Smooth muscle cell (in vitro differentiated cells): ENCODE results near the gene KLF15. TPM values are rescaled to one million over a fixed set of nuclear protein-coding genes. Genes with fewer than 3 reads are reported as not detected.

Experiments used
- DNase-seq: peaks from one replicate; lab custom pipeline; 2025; ENCODE audit not compliant: unreplicated experiment; lab: John Stamatoyannopoulos, UW
- H2AFZ ChIP-seq: fragments of 200-600 bp; sonication (generic); 2 replicates; pipeline ENCODE4 v1.6.0; 2016; ENCODE audit warnings: antibody characterized with exemption, low read depth, mild to moderate bottlenecking
- H3F3A ChIP-seq: fragments of 200-600 bp; sonication (generic); 2 replicates; pipeline ENCODE4 v1.6.0; 2017; ENCODE audit warnings: antibody characterized with exemption, low read depth
- H3K27ac ChIP-seq: fragments of 200-600 bp; sonication (generic); 2 replicates; pipeline ENCODE4 v1.5.1; 2016; ENCODE audit warnings: low read depth, mild to moderate bottlenecking
- H3K27me3 ChIP-seq: fragments of 200-600 bp; sonication (generic); 2 replicates; pipeline ENCODE4 v1.6.1; 2016; ENCODE audit warnings: low read depth, mild to moderate bottlenecking
- H3K36me3 ChIP-seq: fragments of 200-600 bp; sonication (generic); 2 replicates; pipeline ENCODE4 v1.5.1; 2016; ENCODE audit warnings: low read depth
- H3K4me1 ChIP-seq: fragments of 200-600 bp; sonication (generic); 2 replicates; pipeline ENCODE4 v1.5.1; 2016; ENCODE audit warnings: low read depth
- H3K4me2 ChIP-seq: fragments of 200-600 bp; sonication (generic); 2 replicates; pipeline ENCODE4 v1.6.0; 2016; ENCODE audit warnings: mild to moderate bottlenecking
- H3K4me3 ChIP-seq: fragments of 200-600 bp; sonication (generic); 2 replicates; pipeline ENCODE4 v1.5.1; 2016; ENCODE audit warnings: mild to moderate bottlenecking
- H3K79me2 ChIP-seq: fragments of 200-600 bp; sonication (generic); 2 replicates; pipeline ENCODE4 v1.6.0; 2016; ENCODE audit warnings: low read depth, mild to moderate bottlenecking
- H3K9ac ChIP-seq: fragments of 200-600 bp; sonication (generic); 2 replicates; pipeline ENCODE4 v1.6.0; 2016; ENCODE audit warnings: low read depth
- H3K9me3 ChIP-seq: fragments of 200-600 bp; sonication (generic); replicated peaks from 2 replicates; pipeline ENCODE4 v1.5.1; 2016; ENCODE audit warnings: low read depth
- H4K20me1 ChIP-seq: fragments of 200-600 bp; sonication (generic); 2 replicates; pipeline ENCODE4 v1.6.0; 2016; ENCODE audit warnings: low read depth
- WGBS: methylation state at CpG from one replicate; pipeline ENCODE4 v1.1.7; 2016; ENCODE audit warnings: low lambda C conversion rate; 5-methylcytosine and 5-hydroxymethylcytosine counted together
- polyA plus RNA-seq: library from polyadenylated mRNA; unstranded; fragments of >200 nt; fragmentation: Nextera tagmentation; extraction: Ambion mirVana; gene quantifications from 2 replicates; pipeline ENCODE4 v1.2.1, GENCODE V29; 2016
- total RNA-seq: library from RNA; depleted of rRNA; stranded (reverse); fragments of >200 nt; gene quantifications from 2 replicates; pipeline ENCODE4 v1.2.3, GENCODE V29; 2014
- TF ChIP-seq, protein P1 (sequence below): fragments of 200-600 bp; sonication (generic); IDR thresholded peaks from 2 replicates; pipeline ENCODE4 v1.5.1; 2017; ENCODE audit warnings: borderline replicate concordance, mild to moderate bottlenecking, antibody characterized with exemption; ENCODE audit not compliant: insufficient read depth, poor library complexity, severe bottlenecking

KLF15 gene
- total and polyA plus RNA-seq, 2 experiments from 2014 or later, result not detected

- no peak overlapping the region for H3K4me3 ChIP-seq
- H2AFZ ChIP-seq, result no peak overlapping the region
- no peak overlapping the region for H3K9ac ChIP-seq
- H3K4me1 ChIP-seq, result no peaks in the 10 kb centered on the region
- H4K20me1 ChIP-seq, result no peaks in the 10 kb centered on the region
- no peaks in the 10 kb centered on the region for H3K79me2 ChIP-seq
- no peak overlapping the region for H3K27ac ChIP-seq
- no peaks in the 10 kb centered on the region for H3F3A ChIP-seq
- TF ChIP-seq, protein P1, sequence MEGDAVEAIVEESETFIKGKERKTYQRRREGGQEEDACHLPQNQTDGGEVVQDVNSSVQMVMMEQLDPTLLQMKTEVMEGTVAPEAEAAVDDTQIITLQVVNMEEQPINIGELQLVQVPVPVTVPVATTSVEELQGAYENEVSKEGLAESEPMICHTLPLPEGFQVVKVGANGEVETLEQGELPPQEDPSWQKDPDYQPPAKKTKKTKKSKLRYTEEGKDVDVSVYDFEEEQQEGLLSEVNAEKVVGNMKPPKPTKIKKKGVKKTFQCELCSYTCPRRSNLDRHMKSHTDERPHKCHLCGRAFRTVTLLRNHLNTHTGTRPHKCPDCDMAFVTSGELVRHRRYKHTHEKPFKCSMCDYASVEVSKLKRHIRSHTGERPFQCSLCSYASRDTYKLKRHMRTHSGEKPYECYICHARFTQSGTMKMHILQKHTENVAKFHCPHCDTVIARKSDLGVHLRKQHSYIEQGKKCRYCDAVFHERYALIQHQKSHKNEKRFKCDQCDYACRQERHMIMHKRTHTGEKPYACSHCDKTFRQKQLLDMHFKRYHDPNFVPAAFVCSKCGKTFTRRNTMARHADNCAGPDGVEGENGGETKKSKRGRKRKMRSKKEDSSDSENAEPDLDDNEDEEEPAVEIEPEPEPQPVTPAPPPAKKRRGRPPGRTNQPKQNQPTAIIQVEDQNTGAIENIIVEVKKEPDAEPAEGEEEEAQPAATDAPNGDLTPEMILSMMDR, result no peak
- no peak overlapping the region for H3K4me2 ChIP-seq
- H3K36me3 ChIP-seq, result no peaks in the 10 kb centered on the region
- DNase-seq, result no peak
- peaks cover 7% of the 10 kb centered on the region for H3K9me3 ChIP-seq
- no peaks in the 10 kb centered on the region for H3K27me3 ChIP-seq
- WGBS, result 94% methylated on average over 22 of the region's 22 CpGs
Observed at GRCh38 chr3:126300001-126300760, 57.0 kb downstream of the KLF15 start.

- TF ChIP-seq, protein P1, result no peak
- no peaks in the 10 kb centered on the region for H3K4me1 ChIP-seq
- no peak overlapping the region for H3K4me2 ChIP-seq
- H3K27me3 ChIP-seq, result no peaks in the 10 kb centered on the region
- no peak overlapping the region for H3K4me3 ChIP-seq
- no peak overlapping the region for H3K9ac ChIP-seq
- H2AFZ ChIP-seq, result no peak overlapping the region
- no peak overlapping the region for H3K27ac ChIP-seq
- H3F3A ChIP-seq, result no peaks in the 10 kb centered on the region
- H3K9me3 ChIP-seq, result peaks cover 7% of the 10 kb centered on the region
- H3K79me2 ChIP-seq, result no peaks in the 10 kb centered on the region
- DNase-seq, result no peak
- WGBS, result 85% methylated on average over 4 of the region's 4 CpGs
- no peaks in the 10 kb centered on the region for H4K20me1 ChIP-seq
- H3K36me3 ChIP-seq, result no peaks in the 10 kb centered on the region
Observed at GRCh38 chr3:126295407-126295939, 61.7 kb downstream of the KLF15 start.

- Histone ChIP-seq H3K4me2 (no peak overlapping the region), H3K27ac (no peak overlapping the region), H3K9ac (no peak overlapping the region), H3K27me3 (peaks cover 10% of the 10 kb centered on the region), H3F3A (no peaks in the 10 kb centered on the region), H3K79me2 (no peaks in the 10 kb centered on the region), H2AFZ (no peak overlapping the region), H4K20me1 (no peaks in the 10 kb centered on the region), H3K9me3 (peaks cover 7% of the 10 kb centered on the region), H3K4me1 (no peaks in the 10 kb centered on the region), H3K4me3 (no peak overlapping the region), H3K36me3 (no peaks in the 10 kb centered on the region)
- TF ChIP-seq, protein P1, result no peak
- WGBS, result 90% methylated on average over 10 of the region's 10 CpGs
- no peak for DNase-seq
Observed at GRCh38 chr3:126294211-126294808, 62.9 kb downstream of the KLF15 start.
